NCI-H1694 (cell line): ENCODE data around the gene MCRIP1.

Experiments
- DNase-seq: peaks from one replicate; lab custom pipeline; 2025; lab: John Stamatoyannopoulos, UW

Gene MCRIP1

GRCh38 chr17:81803728-81804558, 29.1 kb downstream of the MCRIP1 start, which contains the start of gene GCGR:
Gene GCGR, plus strand, starts transcription at chr17:81804150. Its CDS starts 4,869 bp downstream, at chr17:81809019.
- no peak for DNase-seq

GRCh38 chr17:81802856-81803643, 30.0 kb downstream of the MCRIP1 start:
- no peak for DNase-seq

DNA sequence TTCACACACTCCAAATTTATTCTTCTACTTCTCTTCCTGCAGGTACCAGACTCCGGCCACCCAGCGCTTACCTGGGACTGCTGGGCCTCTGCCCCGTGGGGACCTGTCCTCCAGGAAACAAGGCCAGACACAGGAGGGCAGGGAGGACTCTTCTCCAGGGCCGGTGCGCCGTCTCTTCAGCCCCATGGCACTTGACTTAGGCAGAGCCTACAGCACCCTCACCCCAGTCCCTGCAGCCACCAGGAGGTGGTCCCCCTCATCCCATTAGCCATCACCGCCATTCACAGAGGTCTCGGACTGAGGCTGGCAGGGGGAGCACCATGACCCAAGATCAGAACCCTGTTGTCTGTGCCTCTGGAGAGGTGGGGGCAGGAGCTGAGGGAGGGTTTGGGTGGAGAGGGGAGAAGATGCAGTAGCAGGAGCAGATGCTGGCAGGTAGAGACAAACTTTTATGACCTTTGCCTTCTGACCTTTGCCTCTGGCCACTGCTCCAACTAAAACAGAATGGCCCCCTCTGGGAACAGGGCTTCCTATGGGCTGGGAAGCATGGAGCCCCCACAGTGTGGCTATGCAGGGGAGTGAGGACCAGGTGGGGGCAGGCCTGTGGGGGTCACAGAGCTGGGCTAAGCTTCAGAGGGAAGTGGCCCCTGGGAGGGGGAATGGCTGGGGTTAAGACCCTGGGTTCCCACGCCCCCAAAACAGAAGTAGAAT, 30.9 kb downstream of the MCRIP1 start:
- no peak for DNase-seq

DNA sequence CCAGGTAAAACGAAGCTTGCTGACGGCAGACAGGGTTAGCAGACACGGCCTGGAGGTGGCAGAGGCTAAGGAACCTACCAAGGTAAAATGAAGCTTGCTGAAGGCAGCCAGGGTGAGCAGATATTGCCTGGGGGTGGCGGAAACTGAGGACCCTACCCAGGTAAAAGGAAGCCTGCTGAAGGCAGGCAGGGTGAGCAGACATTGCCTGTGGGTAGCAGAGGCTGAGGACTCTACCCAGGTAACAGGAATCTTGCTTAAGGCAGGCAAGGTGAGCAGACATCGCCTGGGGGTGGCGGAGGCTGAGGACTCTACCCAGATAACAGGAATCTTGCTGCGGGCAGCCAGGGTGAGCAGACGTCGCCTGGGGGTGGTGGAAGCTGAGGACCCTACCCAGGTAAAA, 31.8 kb downstream of the MCRIP1 start:
- no peak for DNase-seq

- no peak for DNase-seq
Observed at GRCh38 chr17:81794509-81794908, 38.6 kb downstream of the MCRIP1 start.

- no peak for DNase-seq
Observed at GRCh38 chr17:81794074-81794476, 39.0 kb downstream of the MCRIP1 start.

DNA sequence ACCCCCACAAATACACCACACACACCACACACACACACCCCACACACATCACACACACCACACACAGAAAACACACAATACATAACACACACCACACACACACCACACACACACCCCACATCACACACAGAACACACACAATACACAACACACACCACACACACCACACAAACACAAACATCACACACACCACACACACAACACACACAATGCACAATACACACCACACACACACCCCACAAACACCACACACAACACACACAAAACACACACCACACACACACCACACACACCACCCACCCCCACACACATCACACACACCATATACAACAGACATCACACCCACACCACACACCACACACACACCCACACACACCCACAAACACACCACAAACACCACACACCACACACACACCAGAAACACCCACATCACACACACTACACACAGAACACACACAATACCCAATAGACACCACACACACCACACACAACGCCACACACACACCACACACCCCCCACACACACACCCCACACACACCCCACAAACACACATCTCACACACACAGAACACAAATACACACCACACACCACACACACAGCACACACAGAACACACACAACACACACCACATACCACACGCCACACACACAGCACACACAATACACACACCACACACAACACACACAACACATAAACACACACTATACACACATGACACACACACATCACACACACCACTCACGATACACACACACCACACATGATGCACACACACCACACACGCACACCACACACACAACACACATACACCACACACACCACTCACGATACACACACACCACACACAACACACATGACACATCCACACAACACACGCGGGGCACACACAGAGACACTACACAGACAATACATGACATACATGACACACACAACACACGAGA, 40.1 kb downstream of the MCRIP1 start:
- DNase-seq: no peak
